HL-60/S4 treated with retinoic acid at 250 ng/mL for 4 days and 3 days (cell line): Measurements from ENCODE around the gene ADIRF.
"Not testable (repeated sequence)": the region's sequence is repeated elsewhere in the genome, so short reads cannot be mapped to it uniquely, and the experiment has no call there.

ENCODE experiments used
- in situ Hi-C: fragments of 300-500 bp; cut with MboI; formaldehyde crosslinking; loops from 2 replicates; pipeline ENCODE4 v1.7.0; 2022; ENCODE audit warnings: low sequenced_read_pairs

Gene ADIRF

GRCh38 chr10:87019504-87019903 lies 51.2 kb downstream of the ADIRF start:
- in situ Hi-C loops: not testable (repeated sequence)

- in situ Hi-C loops: not testable (repeated sequence)
Measured at GRCh38 chr10:87020056-87020455, 51.8 kb downstream of the ADIRF start, which contains the start of gene FAM25A. Gene FAM25A, plus strand, starts transcription at chr10:87020294. Its CDS starts 31 bp downstream, at chr10:87020325.
